SH-SY5Y (cell line): ENCODE data around the gene ATRAID.

Source experiments
- GATA2 ChIP-seq: IDR thresholded peaks from 2 replicates; pipeline ENCODE4 v1.6.1; 2011; ENCODE audit warnings: mild to moderate bottlenecking, low read depth, low read length
- GATA3 ChIP-seq: IDR thresholded peaks from 2 replicates; pipeline ENCODE4 v1.6.1; 2011; ENCODE audit warnings: low read depth, mild to moderate bottlenecking, low read length, moderate library complexity

DNA sequence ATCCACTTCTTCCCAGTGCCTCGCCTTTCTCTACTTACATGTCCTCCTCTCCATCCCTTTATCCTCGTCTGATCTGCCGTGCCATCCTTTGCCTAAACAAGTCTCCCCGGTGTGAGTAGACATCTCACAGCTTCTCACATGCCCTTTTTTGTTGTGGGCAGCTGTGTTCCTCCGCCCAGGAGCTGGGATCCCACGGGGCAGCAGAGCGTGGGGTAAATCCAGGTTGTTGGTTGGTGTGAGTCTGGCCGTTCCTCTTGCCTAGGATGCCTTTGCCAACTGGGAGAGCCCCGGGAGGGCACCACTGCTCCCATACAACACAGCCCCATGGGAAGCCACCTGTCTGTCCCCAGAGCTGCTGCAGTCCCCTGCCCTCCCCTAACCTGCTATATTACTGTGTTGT lies 28.6 kb downstream of the ATRAID start:
- TF ChIP-seq GATA2 = no peak
- no peak for TF ChIP-seq GATA3
